Transverse colon (tissue), 4 donors: ENCODE results near the gene COLEC12.

ENCODE experiments used
- POLR2AphosphoS5 ChIP-seq, 3 donors: sonication (generic); formaldehyde crosslinking; IDR thresholded peaks; one replicate each; pipeline ENCODE4 v1.6.1; 2016; ENCODE audit warnings: antibody characterized with exemption in 3 of 3
- TF ChIP-seq, protein P1 (sequence below), 5 experiments: fragments of 200-600 bp in 3 of 5; fragments of 450-650 bp in 2 of 5; sonication (generic) in 3 of 5; IDR thresholded peaks; 1 replicate in 2 of 5; 2 replicates in 3 of 5; pipeline ENCODE4 v1.5.1; 2016 to 2017; ENCODE audit warnings: antibody characterized with exemption in 5 of 5, inconsistent platforms in 3 of 5, mild to moderate bottlenecking in 2 of 5, moderate library complexity in 1 of 5

DNA sequence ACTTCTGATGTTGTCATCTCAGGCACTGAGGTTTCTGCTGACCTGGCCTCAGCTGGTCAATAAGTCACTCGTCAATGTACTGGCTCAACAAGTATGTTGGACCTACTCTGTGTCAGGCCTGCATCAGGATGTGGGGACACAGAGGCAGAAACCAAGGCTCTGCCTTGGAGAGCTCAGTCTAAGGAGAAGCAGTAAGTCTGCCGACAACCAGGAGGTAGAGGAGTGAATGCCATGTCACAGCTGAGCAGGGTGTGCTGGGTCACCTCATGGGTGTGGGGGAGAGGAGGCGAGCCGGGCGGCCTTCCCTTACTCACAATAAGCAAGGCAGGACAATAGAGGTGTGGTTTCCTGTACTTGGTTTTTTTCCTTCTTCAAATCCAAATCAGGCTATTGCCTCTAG lies 75.8 kb downstream of the COLEC12 start:
- TF ChIP-seq, protein P1, sequence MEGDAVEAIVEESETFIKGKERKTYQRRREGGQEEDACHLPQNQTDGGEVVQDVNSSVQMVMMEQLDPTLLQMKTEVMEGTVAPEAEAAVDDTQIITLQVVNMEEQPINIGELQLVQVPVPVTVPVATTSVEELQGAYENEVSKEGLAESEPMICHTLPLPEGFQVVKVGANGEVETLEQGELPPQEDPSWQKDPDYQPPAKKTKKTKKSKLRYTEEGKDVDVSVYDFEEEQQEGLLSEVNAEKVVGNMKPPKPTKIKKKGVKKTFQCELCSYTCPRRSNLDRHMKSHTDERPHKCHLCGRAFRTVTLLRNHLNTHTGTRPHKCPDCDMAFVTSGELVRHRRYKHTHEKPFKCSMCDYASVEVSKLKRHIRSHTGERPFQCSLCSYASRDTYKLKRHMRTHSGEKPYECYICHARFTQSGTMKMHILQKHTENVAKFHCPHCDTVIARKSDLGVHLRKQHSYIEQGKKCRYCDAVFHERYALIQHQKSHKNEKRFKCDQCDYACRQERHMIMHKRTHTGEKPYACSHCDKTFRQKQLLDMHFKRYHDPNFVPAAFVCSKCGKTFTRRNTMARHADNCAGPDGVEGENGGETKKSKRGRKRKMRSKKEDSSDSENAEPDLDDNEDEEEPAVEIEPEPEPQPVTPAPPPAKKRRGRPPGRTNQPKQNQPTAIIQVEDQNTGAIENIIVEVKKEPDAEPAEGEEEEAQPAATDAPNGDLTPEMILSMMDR (IDR thresholded peaks at IDR 0.05), result no peak
- TF ChIP-seq POLR2AphosphoS5 (IDR thresholded peaks at IDR 0.05), result no peak
